Body of pancreas (tissue), 4 donors: ENCODE data around the gene TPCN2.

ENCODE experiments used
- CTCF ChIP-seq, 7 experiments: fragments of 450-650 bp in 4 of 7; fragments of 200-600 bp in 3 of 7; sonication (generic) in 3 of 7; IDR thresholded peaks; one replicate each; pipeline ENCODE4 v1.5.1; 2016 to 2019; ENCODE audit warnings: antibody characterized with exemption in 7 of 7
- POLR2A ChIP-seq, 3 donors: fragments of 450-650 bp; IDR thresholded peaks; one replicate each; pipeline ENCODE4 v1.6.1; 2016; ENCODE audit warnings: antibody characterized with exemption in 3 of 3, mild to moderate bottlenecking in 2 of 3

DNA sequence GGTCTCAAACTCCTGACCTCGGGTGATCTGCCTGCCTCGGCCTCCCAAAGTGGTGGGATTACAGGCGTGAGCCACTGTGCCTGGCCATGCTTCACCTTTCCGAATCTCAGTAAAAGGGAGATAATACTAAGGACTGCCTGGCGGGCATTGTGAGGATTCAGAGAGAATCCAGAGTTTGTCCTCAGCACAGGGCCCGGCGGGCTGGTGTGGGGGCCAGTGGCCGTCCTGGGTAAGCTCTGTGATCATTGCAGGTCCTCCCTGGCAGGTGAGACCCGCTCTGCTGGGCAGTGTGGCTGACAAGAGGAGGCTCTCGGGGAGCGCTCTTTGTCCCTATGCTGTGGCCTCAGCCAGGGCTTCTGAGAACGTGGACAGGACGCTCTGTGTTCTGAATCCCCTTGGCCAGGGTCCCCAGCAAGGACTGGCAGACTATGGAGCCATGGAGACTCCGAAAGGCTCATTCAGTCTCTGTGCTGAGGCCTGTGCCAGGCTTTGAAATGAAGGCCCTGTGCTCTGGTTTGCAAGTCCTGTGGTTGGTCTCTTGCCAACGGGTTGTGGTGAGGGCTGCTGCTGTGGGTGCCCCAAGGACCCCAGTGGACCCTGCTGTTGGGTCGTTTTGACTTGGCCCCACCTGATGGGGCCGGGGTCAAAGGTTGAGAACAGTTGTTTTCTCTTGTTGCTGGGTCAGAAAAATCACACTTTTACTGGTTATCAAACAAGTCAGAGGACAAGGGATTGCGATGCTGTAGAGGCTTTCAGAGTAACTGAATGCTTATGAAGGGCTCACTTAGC lies 2.1 kb downstream of the TPCN2 start:
- TF ChIP-seq CTCF (IDR thresholded peaks at IDR 0.05) = no peak
- no peak for TF ChIP-seq POLR2A (IDR thresholded peaks at IDR 0.05)
